ENCODE results near the gene CARNS1. TPM values are rescaled to one million over a fixed set of nuclear protein-coding genes. Genes with fewer than 3 reads are reported as not detected.

Gene CARNS1
- total RNA-seq, 1 experiment from 2014 or later: not detected

DNA sequence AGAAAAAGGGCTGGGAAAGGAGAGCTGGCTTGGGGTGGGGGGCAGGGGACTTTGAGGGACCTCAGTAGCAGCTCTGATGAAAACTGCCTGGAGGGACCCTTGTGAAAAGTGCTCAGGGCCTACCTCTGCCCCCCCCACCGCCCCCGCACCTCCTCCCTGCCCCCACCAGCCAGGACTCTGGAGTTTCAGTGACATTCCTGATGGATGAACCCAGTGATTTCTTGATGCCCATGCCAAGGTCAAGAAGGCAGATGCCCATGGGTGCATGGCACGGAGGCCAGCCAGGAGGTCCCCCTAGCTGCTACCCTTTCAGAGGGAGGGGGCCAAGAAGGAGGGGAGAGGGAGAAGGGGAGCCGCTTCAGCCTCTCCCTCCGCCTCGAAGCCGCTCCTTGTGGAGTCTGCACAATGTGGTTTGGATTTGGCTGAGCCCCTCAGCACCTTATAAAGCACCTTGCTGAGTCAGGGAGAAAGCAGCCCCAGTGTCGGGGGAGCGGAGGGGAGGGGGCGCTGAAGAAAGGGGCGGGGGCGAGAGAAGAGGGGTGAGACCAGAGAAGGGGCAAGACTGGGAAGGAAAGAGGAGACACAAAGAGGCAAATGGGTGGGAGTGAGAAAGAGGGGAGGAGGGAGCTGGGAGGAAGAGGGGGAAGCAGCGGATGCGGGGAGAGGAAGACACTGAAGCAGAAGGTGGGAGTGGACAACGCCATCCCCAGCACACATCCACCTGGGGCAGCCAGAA lies 40.0 kb upstream of the CARNS1 start:
- in situ Hi-C loops (cut with HindIII; ENCODE audit: low sequenced_read_pairs): no loop called here
- DNase-seq (ENCODE audit: low spot score): no peak

DNA sequence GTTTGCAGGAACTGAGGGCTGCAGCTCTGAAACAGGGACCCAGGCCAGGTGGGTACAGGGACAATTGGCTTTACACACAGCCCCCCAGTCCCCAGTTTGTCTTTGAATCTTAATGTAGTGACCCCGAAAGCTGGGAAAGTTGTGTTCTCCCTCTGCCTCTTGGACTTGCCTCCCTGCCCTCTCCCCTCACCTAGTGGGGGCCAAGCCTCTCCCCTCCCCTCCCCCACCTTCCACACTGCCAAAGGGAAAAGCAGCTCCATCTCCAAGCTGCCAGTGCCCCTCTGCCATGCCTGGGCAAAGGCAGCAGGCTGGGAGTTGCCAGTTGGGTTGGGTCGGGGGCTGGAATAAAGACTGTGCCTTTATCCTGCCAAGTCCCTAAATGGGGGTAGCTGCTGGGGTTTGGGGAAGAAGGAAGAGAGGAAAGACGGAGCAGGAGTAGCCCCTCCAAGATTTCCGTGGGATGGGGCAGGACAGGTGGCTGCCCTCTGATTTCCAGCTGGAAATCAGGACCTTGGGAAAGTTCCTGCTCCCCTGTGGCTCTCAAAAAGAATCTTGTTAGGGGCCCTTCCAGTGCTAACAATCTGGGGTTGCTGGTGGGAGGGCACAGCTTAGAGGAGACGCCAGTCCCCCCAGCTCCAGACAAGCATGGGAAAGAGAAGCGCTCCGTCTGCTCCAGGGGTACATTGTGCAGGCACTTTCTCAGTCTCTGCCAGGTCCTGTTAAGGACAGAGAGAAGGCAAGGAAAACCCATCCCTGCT lies 39.2 kb upstream of the CARNS1 start:
- DNase-seq (ENCODE audit: low spot score): no peak
- in situ Hi-C loops (cut with HindIII; ENCODE audit: low sequenced_read_pairs): no loop called here

DNA sequence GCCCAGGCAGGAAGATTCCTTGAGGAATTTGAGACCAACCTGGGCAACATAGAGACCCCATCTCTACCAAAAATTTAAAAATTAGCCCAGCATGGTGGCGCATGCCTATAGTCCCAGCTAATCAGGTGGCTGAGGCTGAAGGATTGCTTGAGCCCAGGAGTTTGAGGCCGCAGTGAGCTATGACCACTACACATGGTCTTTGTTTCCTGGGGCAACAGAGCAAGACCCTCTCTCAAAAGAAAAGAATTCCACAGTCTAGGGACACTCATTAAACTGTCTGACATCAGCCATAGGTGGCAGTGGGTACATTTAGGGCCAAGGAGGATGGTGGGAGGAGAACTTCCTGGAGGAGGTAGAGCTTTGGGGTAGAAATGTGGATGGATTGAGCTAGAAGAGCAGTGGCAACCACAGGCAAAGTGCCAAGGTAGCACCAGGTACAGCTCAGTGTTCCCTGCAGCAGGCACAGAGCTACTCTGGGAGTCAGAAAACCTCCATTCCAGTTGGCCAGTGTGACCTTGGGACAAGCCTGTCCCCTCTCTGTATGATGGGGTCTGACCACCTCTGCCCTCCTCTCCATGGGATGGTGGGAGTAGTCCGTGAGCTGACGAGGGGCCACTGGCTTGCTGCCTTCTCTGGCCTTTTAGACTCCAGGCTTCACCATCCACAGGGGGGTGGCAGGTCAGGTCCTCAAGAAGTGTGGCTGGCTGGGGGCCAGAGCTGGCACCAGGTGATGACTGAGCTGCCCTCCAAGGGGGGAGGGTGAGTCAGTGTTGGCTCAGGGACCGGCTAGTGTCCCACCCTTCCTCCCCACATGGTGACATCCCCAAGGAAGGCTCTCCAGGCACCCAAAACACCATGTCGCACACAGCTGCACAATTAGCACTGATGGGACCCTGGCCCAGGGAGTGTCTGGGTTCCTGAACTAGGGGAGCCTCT lies 38.3 kb upstream of the CARNS1 start:
- DNase-seq (ENCODE audit: low spot score): no peak
- in situ Hi-C loops (cut with HindIII; ENCODE audit: low sequenced_read_pairs): no loop called here

DNA sequence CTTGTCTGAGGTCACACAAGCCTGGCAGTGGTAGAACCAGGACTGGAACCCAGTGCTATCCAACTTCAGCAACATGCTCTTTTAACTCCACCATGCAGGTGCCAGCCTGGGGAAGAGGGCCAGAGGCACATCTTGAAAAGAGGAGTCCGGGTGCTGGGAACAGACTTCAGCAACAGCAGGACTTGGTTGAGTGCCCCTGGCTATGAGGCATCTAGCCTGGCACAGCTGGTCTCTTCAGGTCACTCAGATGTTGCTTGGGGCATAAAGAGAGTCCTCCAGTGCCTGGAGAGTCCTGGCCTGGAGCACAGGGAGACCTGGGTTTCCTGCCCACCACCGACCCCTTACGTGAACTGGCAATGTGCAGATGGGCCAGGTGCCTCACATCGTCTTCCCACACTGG lies 36.9 kb upstream of the CARNS1 start:
- no peak for DNase-seq (ENCODE audit: low spot score)
- in situ Hi-C loops (cut with HindIII; ENCODE audit: low sequenced_read_pairs): no loop called here

DNA sequence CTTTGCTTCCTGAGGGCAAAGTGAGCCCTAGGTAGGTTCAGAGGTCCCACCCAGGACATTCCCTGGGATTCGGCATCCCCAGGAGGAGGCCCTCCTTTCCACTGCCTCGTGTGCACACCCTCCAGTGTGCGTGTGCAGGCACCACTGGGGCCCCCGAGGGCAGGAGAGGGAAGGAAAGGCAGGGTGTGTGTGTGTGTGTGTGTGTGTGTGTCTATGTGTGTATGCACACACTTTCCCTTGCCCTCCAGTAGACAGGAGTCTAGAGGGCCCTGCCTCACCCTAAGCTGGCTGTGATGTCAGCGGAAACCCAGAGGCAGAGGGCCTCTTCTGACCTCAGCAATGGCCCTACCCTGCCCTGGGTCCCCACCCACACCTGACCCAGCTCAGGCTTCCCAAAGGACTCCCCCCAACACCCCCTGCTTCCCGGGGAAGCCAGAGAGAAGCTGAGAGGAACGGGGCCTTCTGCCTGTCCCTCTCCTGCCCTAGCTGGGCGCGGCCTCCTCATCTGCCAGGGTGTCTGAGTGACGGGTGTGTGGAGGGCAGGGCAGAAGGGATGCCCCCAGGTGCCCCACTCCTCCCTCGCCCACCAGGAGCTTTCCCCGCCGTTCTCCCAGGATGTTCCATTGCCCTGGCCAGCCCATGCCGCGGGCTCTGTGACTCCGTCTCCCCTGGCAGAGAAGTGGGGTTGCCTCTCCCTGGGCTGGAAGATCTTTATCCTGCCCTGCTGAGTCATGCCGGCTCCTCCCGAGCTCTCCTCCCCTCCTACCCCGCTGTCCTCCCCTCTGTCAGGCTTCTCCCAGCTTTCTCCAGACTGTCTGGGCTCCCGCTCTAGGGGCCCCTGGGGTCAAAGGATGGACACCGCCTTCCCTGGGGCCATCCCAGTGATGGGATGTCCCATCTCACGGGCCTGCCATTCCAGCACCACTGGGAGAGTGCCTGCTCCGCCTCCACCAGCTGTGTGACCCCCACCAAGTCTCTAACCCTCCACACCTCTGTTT lies 36.1 kb upstream of the CARNS1 start:
- in situ Hi-C loops (cut with HindIII; ENCODE audit: low sequenced_read_pairs): no loop called here
- DNase-seq (ENCODE audit: low spot score): no peak

DNA sequence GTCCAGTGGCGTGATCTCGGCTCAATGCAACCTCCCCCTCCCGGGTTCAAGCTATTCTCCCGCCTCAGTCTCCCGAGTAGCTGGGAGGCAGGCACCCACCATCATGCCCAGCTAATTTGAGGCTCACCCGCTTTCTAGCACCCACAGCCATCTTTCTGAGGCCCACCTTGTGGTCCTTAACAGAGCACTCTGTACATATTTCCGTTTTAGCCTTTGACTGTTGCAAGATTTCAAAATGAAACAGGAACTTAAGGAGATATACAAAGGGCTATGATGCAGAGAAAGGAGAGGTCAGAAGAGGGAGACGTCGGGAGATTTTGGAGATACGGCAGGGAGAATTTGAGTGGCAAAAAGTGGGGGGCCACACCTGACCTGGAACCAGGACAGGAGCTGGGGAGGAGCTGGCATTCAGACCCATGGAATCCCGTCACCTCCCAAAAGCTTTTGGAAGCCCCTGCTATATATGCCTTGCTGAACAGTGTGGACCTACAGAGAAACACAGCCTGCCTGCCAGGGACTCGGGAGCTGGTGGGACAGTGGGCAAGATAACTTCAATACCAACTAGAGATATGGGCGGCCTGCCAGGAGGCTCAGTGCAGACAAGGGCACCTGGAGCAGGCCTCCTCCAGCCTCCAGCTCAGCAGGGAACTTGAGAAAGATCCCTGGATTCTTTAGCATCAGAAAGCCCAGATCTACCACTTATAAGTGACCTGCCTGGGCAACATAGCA lies 34.1 kb upstream of the CARNS1 start:
- in situ Hi-C loops (cut with HindIII; ENCODE audit: low sequenced_read_pairs): no loop called here
- DNase-seq (ENCODE audit: low spot score): no peak

DNA sequence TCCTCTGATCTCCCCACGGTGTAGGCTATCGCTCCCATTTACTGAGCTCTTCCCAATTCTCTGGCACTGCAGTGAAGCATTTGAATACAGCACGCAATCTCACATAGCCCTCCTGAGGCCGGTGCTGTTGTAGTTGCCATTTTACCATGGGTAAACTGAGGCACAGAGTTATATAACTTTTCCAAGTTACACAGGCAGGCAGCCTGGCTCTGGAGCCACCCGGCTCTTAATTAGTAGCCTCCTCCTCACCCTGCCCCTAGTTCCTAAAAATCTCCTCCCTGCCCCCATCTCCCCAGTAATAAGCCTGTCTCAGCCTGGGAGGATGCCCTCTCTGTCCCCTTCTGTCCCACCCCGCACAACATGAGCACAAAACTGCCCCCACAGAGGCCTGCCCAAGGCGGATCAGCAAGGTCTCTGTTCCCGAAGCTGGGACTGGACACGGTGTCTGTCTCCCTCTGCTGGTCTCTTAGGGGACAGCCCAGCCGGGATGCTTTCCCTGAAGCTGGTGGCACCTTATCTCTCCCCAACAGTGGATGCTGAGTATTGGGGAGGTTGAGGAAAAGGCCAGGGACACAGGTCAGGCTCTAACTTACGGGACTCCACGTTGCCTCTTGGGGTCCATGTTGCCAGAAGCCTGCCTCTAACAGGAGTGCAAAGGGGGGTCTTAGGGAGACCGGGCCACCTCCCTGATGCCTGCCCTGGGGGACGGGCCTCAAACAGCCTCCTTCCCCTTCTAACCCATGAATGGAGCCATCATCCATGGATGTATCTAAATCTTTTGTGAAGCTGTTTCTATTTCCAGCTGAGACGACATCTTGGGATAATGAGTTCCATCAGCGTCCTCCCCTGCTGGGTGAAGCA lies 33.0 kb upstream of the CARNS1 start:
- DNase-seq (ENCODE audit: low spot score): peak; percentile 81
- in situ Hi-C loops (cut with HindIII; ENCODE audit: low sequenced_read_pairs): no loop called here

DNA sequence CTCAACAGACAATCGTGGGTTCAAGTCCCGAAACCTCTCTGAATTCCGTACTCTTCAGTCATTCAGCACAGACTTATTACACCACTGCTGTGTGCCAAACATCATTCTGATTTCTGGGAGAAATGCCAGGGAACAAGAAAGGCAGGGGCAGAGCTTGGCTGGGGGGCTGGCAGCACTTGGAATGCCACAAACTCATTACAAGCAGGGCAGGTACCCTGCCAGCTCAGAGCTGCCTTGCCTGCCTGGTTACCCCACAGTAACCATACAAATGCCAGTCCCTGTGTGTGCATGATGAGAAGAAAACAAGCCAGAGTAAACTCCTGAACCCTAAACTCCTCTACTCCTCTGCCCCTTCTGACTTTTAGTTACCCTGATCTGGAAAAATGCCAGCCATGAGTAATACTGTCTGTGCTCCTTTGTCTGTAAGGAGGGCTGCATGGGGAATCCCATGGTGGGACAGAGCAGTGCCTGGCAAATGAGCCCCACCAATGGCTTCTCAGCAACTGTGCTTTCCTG lies 30.6 kb upstream of the CARNS1 start:
- DNase-seq (ENCODE audit: low spot score): no peak
- in situ Hi-C loops (cut with HindIII; ENCODE audit: low sequenced_read_pairs): no loop called here

DNA sequence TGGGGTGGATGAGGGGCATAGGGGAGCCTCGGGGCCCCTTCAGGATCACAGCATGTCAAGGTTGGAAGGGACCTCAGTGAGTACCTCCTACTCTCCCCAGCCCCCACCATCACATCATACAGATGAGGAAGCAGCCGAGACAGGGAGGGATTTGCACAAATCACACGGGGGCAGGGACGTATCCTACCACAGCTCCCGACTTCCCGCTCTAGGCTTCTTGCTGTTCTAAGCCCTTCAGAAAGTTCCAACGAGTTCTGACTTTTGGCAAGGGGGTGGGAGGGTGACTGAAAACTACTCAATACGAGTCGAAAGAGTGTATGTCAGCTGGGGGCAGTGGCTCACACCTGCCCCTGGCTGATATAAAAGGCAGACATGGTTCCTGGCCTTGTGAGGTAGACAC lies 28.4 kb upstream of the CARNS1 start:
- in situ Hi-C loops (cut with HindIII; ENCODE audit: low sequenced_read_pairs): no loop called here
- DNase-seq (ENCODE audit: low spot score): no peak

DNA sequence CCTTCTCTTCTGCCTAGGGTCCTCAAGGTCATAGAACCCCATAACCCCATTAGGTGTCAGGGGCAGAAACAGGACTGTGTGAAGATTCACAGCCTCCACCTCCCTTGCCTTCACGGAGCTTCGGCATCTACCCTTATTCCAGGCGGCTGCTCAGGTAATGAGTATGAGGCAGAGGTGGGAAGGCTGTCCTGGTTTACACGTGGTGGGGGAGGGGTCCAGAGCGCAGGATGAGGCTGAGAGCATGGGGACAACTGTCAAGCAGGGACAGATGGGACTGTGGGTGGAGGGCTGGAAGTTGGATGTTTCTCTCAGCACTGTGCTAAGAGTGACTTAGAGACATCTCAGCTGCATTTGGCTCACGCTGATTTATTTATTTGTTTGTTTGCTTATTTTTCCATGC lies 28.0 kb upstream of the CARNS1 start:
- in situ Hi-C loops (cut with HindIII; ENCODE audit: low sequenced_read_pairs): no loop called here

DNA sequence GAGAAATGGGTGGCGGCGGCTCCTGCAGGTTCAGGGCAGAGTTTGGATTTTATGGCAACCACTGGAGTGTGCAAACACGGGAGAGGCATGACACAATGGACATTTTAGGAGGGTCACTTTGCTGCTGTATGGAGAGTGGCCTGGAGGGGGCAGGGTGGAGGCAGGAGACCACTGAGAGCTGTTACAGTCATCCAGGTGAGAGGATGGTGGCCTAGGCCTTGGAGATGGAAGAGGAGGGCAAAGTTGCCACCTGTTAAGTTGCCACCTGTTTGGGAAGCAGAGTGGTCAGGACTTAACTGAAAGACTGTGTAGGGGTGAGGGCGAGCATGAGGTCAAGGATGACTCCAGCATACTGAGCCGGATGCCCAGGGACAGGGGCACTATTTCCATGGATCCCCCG lies 26.0 kb upstream of the CARNS1 start:
- in situ Hi-C loops (cut with HindIII; ENCODE audit: low sequenced_read_pairs): no loop called here
- DNase-seq (ENCODE audit: low spot score): peak; percentile 53

More for the DNA sequence above, 28.0 kb upstream of the CARNS1 start:
- no peak for DNase-seq (ENCODE audit: low spot score)

DNA sequence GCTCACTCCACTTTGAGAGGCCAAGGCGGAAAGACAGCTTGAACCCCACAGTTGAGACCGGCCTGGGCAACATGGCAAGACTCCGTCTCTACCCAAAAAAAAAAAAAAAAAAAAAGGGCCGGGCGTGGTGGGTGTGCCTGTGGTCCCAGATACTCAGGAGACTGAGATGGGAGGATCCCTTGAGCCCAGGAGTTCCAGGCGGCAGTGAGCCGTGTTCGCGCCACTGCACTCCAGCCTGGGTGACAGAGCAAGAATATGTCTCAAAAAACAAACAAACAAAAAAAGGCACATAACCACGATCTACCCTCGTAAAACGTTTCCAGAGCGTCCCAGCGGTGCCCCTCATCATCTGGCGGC lies 24.6 kb upstream of the CARNS1 start:
- in situ Hi-C loops (cut with HindIII; ENCODE audit: low sequenced_read_pairs): no loop called here
- DNase-seq (ENCODE audit: low spot score): no peak

DNA sequence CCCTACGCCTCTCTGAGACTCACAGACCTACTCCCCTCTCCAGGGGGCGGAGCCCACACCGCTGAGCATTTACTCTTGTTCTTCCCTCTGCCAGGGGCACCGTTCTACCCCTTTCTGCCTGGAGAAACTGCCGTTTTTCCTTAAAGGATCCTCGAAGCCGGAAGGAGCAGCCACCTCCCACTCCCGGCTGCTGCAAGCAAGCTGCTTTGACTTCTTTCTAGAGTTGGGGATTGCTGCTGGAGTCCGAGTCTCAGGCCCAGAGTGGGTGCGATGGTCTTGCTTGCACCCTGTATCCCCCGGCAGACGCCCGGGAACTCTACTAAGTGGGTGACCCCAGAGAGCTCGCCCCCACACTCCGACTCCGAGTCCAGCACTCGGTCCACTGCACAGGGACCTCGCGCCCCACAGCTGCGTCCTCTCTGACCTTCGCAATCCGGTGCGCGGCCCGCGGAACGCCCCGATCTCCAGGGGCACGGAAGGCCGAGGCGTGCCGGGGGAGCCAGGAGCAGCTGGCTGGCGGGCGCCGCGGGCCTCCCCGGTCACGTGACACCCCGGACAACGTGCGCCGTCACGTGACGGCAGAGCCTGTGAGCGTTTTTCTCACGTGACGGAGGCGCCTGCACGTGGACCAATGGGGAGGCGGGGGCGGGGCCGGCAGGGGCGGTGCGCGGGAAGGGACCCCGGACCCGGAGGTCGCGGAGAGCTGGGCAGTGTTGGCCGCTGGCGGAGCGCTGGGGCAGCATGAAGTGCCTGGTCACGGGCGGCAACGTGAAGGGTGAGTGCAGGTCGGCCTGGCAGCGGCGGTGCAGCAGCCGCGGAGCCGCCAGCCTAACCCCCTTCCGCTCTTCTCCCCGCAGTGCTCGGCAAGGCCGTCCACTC lies 23.9 kb upstream of the CARNS1 start, which contains the start of gene RAD9A:
Gene RAD9A, plus strand, starts transcription at position 683 of the 879 bp plus-strand sequence. Its CDS starts 59 bp downstream, at position 742.
- peak; percentile 93 for DNase-seq (ENCODE audit: low spot score)
- in situ Hi-C loops (cut with HindIII; ENCODE audit: low sequenced_read_pairs): no loop called here

DNA sequence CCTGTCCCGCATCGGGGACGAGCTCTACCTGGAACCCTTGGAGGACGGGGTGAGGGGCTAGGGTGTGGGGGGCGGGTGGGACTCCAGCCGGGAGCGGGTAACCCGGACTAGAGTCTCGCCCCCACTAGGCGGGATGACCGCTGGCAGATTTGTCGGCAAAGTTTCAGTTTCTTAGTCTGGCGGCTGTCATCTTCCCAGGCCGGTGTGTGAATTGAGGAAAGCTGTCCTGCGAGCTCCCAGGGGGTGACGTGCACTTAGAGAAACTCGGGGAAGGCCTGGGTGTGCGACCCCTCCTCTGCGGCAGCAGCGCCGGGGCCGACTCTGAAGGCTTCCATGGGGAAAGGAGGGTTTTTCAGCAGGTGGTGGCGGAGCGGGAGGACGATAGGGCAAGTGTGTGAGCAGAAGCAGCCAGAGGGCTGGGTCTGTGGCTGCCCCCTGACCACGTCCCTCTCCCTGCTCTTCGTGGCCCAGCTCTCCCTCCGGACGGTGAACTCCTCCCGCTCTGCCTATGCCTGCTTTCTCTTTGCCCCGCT lies 23.2 kb upstream of the CARNS1 start:
- in situ Hi-C loops (cut with HindIII; ENCODE audit: low sequenced_read_pairs): no loop called here
- no peak for DNase-seq (ENCODE audit: low spot score)

DNA sequence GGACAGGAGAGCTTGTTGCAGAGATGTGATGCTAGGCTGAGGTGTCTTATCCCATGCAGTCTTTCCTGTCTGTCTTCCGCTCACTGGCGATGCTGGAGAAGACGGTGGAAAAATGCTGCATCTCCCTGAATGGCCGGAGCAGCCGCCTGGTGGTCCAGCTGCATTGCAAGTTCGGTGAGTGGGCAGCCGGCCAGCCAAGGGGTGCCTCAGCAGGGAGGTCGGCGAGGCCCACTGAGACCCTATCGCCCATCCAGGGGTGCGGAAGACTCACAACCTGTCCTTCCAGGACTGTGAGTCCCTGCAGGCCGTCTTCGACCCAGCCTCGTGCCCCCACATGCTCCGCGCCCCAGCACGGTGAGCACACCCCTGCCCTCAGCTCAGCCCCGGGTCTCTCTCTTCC lies 22.0 kb upstream of the CARNS1 start:
- no peak for DNase-seq (ENCODE audit: low spot score)
- in situ Hi-C loops (cut with HindIII; ENCODE audit: low sequenced_read_pairs): no loop called here

DNA sequence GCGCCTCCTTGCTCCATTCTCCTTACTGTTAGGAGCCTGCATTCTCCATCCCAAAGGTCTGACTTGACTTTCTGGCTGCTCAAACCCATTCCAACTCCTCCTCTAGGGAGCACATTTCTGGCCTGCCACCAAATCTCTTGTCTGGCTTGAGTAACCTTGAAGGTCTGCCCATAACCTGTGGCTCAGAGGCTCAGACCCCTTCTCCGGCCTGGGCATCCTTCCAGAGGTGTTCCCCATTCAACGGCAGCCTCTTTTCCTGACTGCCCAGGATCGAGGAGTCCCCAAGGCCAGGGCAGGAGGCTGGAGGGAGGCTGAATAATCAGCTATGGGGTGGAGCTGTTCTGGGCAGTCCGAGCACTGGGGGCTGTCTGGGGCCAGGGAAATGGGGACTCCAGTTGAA lies 21.5 kb upstream of the CARNS1 start:
- no peak for DNase-seq (ENCODE audit: low spot score)
- in situ Hi-C loops (cut with HindIII; ENCODE audit: low sequenced_read_pairs): no loop called here
